Dendritic cell treated with granulocyte-macrophage colony-stimulating factor and Interleukin-4, amounts not matched to agents 40 ng/mL and 50 ng/mL, for 4 days (primary cell): ENCODE results near the gene PRSS1.
"Not testable (repeated sequence)": the region's sequence is repeated elsewhere in the genome, so short reads cannot be mapped to it uniquely, and the experiment has no call there.

Source experiments
- H3K27ac Mint-ChIP-seq: one replicate; pipeline ENCODE4 v1.8.0; 2022; ENCODE audit warnings: mild to moderate bottlenecking, mixed read lengths
- H3K27me3 Mint-ChIP-seq: one replicate; pipeline ENCODE4 v1.8.0; 2022; ENCODE audit warnings: mild to moderate bottlenecking, mixed read lengths
- H3K36me3 Mint-ChIP-seq: one replicate; pipeline ENCODE4 v1.8.0; 2022; ENCODE audit warnings: low read depth, mixed read lengths
- H3K4me1 Mint-ChIP-seq: one replicate; pipeline ENCODE4 v1.8.0; 2022; ENCODE audit warnings: low read depth, mixed read lengths
- H3K4me3 Mint-ChIP-seq: one replicate; pipeline ENCODE4 v1.8.0; 2022; ENCODE audit warnings: mild to moderate bottlenecking, moderate library complexity, mixed read lengths
- H3K9me3 Mint-ChIP-seq: one replicate; pipeline ENCODE4 v1.8.0; 2022; ENCODE audit warnings: mixed read lengths
- intact Hi-C: fragments of 100-400 bp; cut with micrococcal nuclease; formaldehyde crosslinking; loops from one replicate; pipeline ENCODE4 v1.15.0; 2022

Gene PRSS1

DNA sequence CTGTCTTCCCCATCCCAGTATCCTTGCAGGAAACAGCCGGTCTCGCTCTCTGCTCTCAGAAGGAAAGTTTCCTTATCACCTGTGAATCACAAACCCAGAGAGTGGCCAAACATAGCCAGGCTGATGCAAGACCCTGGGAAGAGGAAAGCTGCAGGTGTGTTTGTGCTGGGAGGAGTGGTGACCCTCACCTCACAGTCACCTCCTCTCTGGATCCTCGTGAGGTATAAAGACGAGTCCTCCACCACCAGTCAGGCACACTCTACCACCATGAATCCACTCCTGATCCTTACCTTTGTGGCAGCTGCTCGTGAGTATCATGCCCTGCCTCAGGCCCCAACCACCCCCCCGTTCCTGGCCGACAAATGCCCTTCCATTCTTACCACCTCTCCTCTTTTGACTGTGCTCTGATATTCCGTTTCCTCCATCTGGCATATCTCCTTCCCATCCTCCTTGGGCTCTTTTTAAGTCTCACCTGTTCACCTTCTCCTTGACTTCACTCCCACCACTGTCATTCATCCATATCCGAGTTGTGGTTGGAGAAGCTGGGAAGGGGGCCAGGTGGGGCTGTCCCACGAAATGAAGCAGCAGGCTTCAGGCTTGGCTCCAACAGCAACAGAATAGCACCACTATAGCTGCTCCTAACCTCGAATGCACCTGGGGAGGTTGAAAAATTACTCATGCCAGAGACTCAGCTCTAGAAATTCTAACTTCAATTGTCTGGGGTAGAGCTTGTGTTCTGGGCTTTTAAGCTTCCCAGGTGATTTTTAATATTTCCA, at the start of gene PRSS1:
Gene PRSS1, plus strand, starts transcription at position 255 of the 776 bp plus-strand sequence. Its CDS starts 13 bp downstream, at position 268.
- no peak within 1 kb of the TSS for H3K27ac Mint-ChIP-seq
- intact Hi-C loops, result no loop called here
- H3K4me3 Mint-ChIP-seq, result no peak within 1 kb of the TSS
- H3K9me3 Mint-ChIP-seq, result no peaks in the 10 kb centered on the region
- H3K27me3 Mint-ChIP-seq, result peaks cover 5% of the 10 kb centered on the region
- H3K36me3 Mint-ChIP-seq, result no peaks in the 10 kb centered on the region
- H3K4me1 Mint-ChIP-seq, result peaks cover 15% of the 10 kb centered on the region

DNA sequence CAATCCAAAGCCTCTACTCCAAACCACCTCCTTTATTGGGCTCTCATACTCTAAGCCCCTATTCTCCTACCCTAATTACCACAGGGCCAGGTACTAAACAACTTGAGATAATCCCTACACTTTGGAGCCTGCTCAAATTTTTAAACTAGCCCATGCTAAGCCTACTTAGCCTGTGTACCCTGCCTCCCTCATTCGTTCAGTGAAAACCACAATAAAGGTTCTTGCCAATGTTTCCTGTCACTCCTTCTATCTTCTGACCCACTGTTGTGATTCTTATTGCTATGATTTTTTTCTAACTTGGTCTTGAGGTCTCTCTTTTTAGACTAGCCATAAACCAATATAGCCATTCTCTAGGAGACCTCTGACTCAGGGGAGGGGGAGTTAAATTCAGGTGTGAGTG, 48.3 kb upstream of the PRSS1 start:
- intact Hi-C loops, H3K36me3 Mint-ChIP-seq, H3K27ac Mint-ChIP-seq, H3K27me3 Mint-ChIP-seq, H3K4me3 Mint-ChIP-seq, H3K4me1 Mint-ChIP-seq, H3K9me3 Mint-ChIP-seq: not testable (repeated sequence)

DNA sequence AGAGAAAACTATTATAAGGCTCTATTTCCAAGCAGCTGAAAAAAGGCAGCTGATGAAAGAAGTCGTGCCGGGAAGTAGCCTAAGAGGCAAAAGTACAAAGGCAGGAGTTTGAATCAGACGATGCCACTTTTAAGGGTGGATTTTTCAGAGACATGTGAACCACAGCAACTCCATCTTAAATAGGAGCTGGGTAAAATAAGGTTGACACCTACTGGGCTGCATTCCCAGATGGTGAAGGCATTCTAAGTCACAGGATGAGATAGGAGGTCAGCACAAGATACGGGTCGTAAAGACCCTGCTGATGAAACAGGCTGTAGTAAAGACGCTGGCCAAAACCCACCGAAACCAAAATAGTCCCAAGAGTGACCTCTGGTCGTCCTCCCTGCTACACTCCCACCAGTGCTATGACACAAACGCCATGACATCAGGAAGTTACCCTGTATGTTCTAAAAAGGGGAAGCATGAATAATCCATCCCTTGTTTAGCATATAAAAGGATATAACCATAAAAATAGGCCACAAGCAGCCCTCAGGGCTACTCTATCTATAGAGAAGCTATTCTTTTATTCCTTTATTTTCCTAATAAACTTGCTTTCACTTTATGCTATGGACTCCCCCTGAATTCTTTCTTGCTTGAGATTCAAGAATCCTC, 45.5 kb upstream of the PRSS1 start:
- Mint-ChIP-seq H3K36me3 (no peaks in the 10 kb centered on the region), H3K27me3 (peaks cover 1% of the 10 kb centered on the region), H3K4me3 (no peak overlapping the region), H3K27ac (no peak overlapping the region), H3K4me1 (peaks cover 9% of the 10 kb centered on the region), H3K9me3 (no peaks in the 10 kb centered on the region)
- intact Hi-C loops, result no loop called here

DNA sequence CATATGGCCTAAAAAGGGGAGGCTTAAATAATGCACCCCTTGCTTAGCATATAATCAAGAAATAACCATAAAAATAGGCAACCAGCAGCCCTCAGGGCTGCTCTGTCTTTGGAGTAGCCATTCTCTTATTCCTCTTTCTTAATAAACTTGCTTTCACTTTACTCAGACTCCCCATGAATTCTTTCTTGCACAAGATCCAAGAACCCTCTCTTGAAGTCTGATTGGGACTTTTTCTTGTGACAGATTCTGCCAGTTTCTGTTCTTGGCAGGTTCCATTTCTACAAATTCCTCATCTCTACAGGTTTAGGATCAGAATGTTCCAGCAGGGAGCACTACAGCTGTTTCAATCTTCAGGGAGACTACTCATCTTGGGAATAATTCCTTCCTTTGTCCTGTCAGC, 40.5 kb upstream of the PRSS1 start:
- H3K36me3 Mint-ChIP-seq, H3K27me3 Mint-ChIP-seq, intact Hi-C loops, H3K9me3 Mint-ChIP-seq, H3K4me3 Mint-ChIP-seq, H3K27ac Mint-ChIP-seq: not testable (repeated sequence)
- peaks cover 21% of the 10 kb centered on the region for H3K4me1 Mint-ChIP-seq

DNA sequence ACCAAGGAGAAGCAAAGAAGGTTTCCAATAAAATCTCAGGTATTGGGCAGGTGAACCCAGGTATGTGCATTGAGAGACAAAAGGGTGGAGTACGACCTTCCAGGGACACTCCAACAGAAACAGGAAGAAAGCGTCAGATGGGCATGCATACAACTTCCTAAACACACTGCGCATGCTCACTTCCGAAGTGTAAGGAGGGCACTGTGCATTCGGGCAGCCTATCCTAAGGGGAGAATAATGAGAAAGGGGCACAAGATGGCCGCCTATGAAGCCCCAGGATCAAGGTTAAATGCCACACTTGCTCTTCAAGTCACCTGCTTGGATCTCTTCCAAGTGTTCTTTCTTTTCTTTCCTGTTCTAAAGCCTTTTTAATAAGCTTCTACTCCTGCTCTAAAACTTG, 39.4 kb upstream of the PRSS1 start:
- H3K4me3 Mint-ChIP-seq, result no peak overlapping the region
- H3K27ac Mint-ChIP-seq, result no peak overlapping the region
- peaks cover 9% of the 10 kb centered on the region for H3K27me3 Mint-ChIP-seq
- peaks cover 21% of the 10 kb centered on the region for H3K4me1 Mint-ChIP-seq
- no peaks in the 10 kb centered on the region for H3K36me3 Mint-ChIP-seq
- intact Hi-C loops, result no loop called here
- H3K9me3 Mint-ChIP-seq, result no peaks in the 10 kb centered on the region

DNA sequence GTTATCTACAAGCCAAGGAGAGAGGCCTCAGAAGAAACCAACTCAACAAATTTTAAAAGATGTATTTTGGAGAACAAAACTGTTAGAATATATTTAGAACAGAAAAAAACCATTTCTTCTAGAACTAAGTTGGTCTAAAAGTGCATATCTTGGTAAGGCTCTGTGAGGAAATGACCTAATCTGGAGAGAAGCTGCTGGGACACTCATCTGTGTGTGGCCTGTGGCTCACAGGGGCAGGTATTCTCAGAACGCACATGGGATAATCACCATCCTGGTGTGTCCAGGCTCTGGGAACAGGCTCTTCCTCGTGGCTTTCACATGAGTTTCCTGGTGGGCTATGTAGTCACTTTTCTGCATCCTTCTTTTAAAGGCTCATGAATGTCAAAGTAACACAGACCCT, 38.1 kb upstream of the PRSS1 start:
- Mint-ChIP-seq H3K4me1 (peaks cover 22% of the 10 kb centered on the region), H3K4me3 (no peak overlapping the region), H3K27me3 (peaks cover 9% of the 10 kb centered on the region), H3K9me3 (no peaks in the 10 kb centered on the region), H3K27ac (no peak overlapping the region), H3K36me3 (no peaks in the 10 kb centered on the region)
- intact Hi-C loops, result no loop called here

DNA sequence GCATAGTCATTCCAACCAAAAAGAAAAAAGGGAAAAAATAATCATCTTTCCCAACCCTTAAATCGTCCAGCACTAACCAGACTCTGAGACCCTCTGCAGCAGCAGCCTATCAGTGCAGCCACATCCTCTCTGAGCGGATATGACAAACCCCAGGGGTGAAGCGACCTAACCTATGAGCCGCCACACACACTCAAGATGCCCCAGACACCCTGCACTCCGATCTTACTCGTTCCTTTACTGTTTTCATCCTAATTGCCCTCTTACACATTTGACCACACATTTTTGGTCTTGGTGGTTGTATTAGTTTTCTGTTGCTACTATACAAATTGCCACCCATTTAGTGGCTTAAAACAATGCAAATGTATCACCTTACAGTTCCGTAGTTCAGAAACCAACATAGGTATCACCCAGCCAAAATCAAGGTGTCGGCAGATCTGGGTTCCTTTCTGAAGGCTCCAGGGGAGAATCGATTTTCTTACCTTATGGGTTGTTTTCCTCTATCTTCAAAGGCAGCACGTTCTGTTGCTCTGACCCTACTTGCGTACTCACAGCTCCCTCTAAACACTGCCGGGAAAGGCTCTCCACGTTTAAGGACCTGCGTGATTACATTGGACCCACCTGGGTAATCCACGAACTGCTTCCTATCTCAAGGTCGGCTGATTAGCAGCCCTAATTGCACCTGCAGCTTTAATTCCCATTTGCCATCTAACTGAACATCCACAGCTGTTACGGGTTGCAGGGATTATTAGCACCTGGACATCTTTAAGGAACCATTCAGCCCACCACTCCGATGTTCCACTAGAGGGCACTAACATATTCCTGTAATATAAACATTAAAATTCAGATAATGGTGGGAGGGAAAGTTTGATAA, 37.3 kb upstream of the PRSS1 start:
- Mint-ChIP-seq H3K27me3 (peaks cover 14% of the 10 kb centered on the region), H3K27ac (no peak overlapping the region), H3K4me3 (no peak overlapping the region), H3K36me3 (no peaks in the 10 kb centered on the region), H3K9me3 (no peaks in the 10 kb centered on the region), H3K4me1 (peaks cover 30% of the 10 kb centered on the region)
- intact Hi-C loops, result no loop called here

DNA sequence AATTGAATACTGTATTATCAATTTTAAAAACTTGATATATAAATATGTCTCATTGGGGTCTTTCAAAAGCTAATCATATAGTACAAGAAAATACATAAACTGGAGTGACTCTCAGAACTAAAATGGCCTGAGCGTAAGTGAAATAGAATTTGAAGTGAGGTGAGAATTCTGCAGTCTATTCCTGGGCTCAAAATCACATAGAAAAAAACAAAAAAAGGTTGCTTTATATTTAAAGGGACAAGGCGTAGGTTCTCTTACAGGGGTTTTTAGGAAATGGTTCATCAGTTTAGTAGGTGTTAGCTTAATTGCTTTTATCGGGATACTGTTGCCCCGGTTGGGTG, 36.7 kb upstream of the PRSS1 start:
- Mint-ChIP-seq H3K27ac (no peak overlapping the region), H3K4me3 (no peak overlapping the region), H3K27me3 (peaks cover 16% of the 10 kb centered on the region), H3K4me1 (peaks cover 31% of the 10 kb centered on the region), H3K9me3 (no peaks in the 10 kb centered on the region), H3K36me3 (no peaks in the 10 kb centered on the region)
- intact Hi-C loops, result no loop called here

DNA sequence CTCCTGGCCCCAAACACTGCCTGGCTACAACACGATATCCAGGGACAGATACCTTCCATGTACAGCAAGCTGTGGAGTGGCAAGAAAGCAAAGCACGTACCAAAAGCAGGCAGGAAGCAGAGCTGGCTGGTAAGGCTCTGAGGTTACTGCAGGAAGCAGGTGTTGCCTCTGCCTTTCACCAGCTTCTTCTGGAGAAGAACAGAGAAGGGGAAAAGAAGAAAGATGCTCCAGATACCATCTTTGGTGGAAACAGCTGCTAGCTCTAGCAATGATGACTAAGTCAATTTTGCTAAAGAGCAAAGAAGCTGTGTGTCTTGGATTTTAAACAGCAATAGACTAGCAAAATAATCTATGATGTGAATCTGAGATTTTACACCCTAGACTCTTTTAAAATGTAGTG, 34.9 kb upstream of the PRSS1 start:
- intact Hi-C loops, result no loop called here
- Mint-ChIP-seq H3K27me3 (peaks cover 20% of the 10 kb centered on the region), H3K4me1 (peaks cover 21% of the 10 kb centered on the region), H3K4me3 (no peak overlapping the region), H3K27ac (no peak overlapping the region), H3K9me3 (no peaks in the 10 kb centered on the region), H3K36me3 (no peaks in the 10 kb centered on the region)

DNA sequence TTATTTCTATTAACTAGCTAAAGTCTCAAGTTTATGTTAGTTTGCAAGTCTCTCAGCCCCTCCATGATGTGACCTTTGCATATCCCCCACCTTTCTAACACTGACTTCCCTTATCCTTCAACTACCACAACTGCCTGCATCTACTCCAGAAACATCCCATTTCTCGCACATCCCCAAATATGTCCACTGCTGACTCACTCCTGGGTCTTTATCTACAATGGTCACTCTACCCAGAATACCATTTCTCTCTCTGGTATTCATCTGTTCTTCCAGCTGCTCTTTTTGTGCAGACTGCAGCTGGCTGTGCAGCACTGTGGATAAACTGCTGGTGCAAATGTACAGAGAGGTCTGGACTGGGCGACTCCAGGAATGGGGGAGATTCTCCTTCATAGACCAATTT, 32.7 kb upstream of the PRSS1 start:
- Mint-ChIP-seq H3K36me3 (no peaks in the 10 kb centered on the region), H3K9me3 (no peaks in the 10 kb centered on the region), H3K4me3 (no peak overlapping the region), H3K4me1 (peaks cover 28% of the 10 kb centered on the region), H3K27me3 (peaks cover 30% of the 10 kb centered on the region), H3K27ac (no peak overlapping the region)
- intact Hi-C loops, result no loop called here

DNA sequence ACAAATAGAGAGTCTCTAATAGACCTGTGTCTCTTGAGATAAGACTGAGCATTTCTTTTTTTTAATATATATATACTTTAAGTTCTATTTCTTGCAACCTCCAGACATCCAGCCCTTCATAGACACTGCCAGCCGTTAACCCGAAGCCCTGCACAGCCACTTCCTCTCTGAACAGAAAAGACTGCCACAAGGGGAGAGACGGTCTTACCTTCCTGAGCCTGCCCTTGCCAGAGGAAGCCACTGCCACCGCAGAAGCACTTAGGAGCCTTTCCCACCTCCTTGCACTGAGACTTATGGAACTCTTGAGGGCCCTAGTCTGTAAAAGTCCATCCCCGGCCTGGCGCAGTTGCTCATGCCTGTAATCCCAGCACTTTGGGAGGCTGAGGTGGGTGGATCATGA, 31.8 kb upstream of the PRSS1 start:
- no peaks in the 10 kb centered on the region for H3K36me3 Mint-ChIP-seq
- H3K27me3 Mint-ChIP-seq, result peaks cover 32% of the 10 kb centered on the region
- no peaks in the 10 kb centered on the region for H3K9me3 Mint-ChIP-seq
- H3K4me3 Mint-ChIP-seq, result no peak overlapping the region
- H3K4me1 Mint-ChIP-seq, result peaks cover 36% of the 10 kb centered on the region
- intact Hi-C loops, result no loop called here
- H3K27ac Mint-ChIP-seq, result no peak overlapping the region

DNA sequence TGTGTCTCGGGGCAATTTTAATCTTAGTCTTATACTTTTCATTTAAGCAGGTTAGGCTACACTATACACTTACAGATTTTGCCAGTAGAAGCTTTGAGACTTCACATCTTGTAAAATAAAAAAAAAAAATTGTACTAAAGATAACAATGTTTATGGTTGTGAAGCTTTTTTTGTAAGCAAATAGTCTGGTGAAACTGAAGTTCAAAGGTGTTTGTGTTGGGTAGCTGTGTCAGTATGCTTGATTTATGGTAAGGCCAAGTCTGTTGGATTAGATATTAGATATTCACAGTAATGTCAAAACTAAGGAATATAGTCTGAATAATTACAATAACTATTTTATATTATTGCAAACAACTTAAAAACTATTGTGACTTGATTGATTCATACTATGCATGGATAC, 31.0 kb upstream of the PRSS1 start:
- Mint-ChIP-seq H3K4me3 (no peak overlapping the region), H3K27ac (no peak overlapping the region), H3K27me3 (peaks cover 32% of the 10 kb centered on the region), H3K36me3 (no peaks in the 10 kb centered on the region), H3K4me1 (peaks cover 37% of the 10 kb centered on the region), H3K9me3 (no peaks in the 10 kb centered on the region)
- intact Hi-C loops, result no loop called here

DNA sequence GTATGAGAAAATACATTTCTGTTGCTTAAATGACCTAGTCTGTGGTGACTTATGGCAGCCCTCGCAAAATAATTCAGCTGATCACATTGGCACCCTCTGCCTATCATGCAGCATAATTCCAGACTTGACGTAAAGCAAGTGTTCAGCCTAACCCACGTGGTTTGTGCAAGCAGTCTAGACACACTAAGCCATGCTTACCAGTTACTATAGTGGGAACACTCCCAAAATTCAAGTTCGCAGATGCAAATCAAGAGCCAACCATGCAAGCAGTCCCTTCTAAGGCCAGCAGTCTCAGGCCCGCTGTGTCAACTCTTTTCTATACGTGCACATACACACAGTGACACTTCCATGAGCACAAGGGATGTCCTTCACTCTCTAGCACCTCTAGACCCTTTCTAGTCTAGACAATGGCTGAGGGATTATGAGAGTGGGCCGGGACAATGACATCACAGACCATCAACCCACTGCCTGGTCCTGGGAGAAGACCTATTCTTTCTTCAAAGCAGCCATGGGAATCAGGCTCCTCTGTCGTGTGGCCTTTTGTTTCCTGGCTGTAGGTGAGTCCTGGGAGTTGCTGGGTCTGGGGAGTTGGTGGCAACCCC, 29.0 kb upstream of the PRSS1 start:
- intact Hi-C loops, result no loop called here

DNA sequence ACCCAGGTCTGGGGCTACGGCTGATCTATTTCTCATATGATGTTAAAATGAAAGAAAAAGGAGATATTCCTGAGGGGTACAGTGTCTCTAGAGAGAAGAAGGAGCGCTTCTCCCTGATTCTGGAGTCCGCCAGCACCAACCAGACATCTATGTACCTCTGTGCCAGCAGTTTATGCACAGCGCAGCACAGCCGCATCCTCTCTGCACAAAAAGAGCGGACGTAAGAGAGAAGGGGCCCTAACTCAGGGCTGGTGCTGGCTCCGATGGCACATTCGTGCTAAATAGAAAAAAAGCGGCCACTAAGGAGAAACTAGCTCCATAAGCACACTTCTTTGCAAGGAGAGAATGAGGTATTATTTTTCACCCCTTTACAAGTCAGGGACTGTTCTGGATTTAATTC, 28.3 kb upstream of the PRSS1 start:
- Mint-ChIP-seq H3K4me3 (no peak overlapping the region), H3K36me3 (no peaks in the 10 kb centered on the region), H3K9me3 (no peaks in the 10 kb centered on the region)

More for the DNA sequence above, 29.0 kb upstream of the PRSS1 start:
- Mint-ChIP-seq H3K36me3 (no peaks in the 10 kb centered on the region), H3K27me3 (peaks cover 31% of the 10 kb centered on the region), H3K27ac (no peak overlapping the region), H3K4me1 (peaks cover 32% of the 10 kb centered on the region), H3K9me3 (no peaks in the 10 kb centered on the region), H3K4me3 (no peak overlapping the region)

More for the DNA sequence above, 28.3 kb upstream of the PRSS1 start:
- peaks cover 32% of the 10 kb centered on the region for H3K4me1 Mint-ChIP-seq
- H3K27me3 Mint-ChIP-seq, result peaks cover 31% of the 10 kb centered on the region
- H3K27ac Mint-ChIP-seq, result no peak overlapping the region
- intact Hi-C loops, result no loop called here
